Raji (cell line): ENCODE data around the gene CHTF18.

Experiments
- POLR2A ChIP-seq: IDR thresholded peaks from 2 replicates; pipeline ENCODE4 v1.6.1; 2011; ENCODE audit warnings: low read depth, low read length, control low read depth; ENCODE audit not compliant: insufficient read depth

CHTF18 gene

DNA sequence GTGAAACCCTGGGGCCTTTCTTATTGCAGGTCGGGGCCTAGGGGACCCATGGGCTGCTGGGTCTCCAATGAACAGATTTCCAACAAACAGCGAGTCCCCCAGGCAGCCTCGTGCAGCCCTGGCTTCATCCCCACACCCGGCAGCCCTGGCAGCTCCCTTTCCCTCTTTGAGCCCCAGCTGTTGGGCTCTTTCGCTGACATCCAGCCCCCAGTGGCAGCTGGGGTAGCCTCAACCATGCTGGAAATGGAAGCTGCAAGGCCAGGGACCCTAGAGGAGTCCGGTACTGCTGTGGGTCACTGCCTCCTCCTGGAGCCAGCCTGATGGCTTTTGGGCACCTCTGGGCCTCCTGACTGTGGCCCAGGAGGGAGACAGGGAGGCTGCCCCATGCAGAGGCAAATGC lies 6.2 kb upstream of the CHTF18 start:
- no peak for TF ChIP-seq POLR2A

- TF ChIP-seq POLR2A = 0 out of 2 replicates have a peak, but pooled peaks have one; percentile 5
These were observed 5.5 kb upstream of the CHTF18 start for GRCh38 chr16:782766-783403.

DNA sequence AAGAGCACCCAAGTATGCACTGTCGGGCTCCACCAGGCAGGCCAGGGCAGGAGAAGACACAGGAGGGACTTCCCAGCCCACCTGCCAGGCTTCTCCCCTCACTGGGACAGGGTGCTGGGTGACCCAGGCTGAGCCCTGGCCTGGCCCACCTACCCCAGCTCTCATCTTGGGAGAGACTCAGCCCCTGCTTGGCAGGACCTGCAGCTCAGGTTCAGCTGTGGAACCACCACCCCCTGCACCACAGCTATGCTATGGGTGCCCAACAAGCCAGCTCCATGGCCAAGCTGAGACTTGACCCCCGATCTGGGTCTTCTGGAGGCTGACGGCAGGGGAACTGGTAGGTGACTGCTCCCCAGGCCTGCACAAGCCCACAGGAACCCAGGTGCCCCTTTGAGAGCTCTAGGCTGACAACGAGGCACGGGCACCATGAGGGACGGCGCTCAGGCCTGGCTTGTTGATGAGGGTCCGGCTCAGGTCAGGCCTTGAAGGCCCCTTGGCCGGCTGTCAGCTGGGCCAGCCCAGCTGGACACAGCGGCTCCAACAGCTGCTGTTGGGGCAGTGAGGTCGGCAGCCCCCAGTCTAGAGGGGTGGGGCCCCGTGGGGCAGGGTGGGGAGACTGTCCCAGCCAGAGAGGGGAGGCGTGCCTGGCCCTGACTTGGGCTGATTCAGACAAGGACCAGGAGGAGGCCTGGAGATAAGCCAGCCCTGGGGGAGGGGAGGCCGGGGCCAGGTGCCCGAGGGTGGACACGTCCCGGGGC lies 4.8 kb upstream of the CHTF18 start:
- peak; percentile 17; the same call in 1 of the 2 replicates for TF ChIP-seq POLR2A

GRCh38 chr16:784431-784830 lies 4.0 kb upstream of the CHTF18 start:
- no peak for TF ChIP-seq POLR2A

GRCh38 chr16:785563-786535 lies 2.6 kb upstream of the CHTF18 start:
- no peak for TF ChIP-seq POLR2A

GRCh38 chr16:787321-787966 lies 976 bp upstream of the CHTF18 start:
- no peak for TF ChIP-seq POLR2A

GRCh38 chr16:787978-788398 lies 432 bp upstream of the CHTF18 start, which contains the start of gene RPUSD1:
Gene RPUSD1 (minus strand): TSS chr16:788381. CDS start chr16:787737, 644 bp downstream.
- TF ChIP-seq POLR2A = peak; percentile 62

- no peak for TF ChIP-seq POLR2A
These were observed 901 bp downstream of the CHTF18 start for GRCh38 chr16:789191-789850.

DNA sequence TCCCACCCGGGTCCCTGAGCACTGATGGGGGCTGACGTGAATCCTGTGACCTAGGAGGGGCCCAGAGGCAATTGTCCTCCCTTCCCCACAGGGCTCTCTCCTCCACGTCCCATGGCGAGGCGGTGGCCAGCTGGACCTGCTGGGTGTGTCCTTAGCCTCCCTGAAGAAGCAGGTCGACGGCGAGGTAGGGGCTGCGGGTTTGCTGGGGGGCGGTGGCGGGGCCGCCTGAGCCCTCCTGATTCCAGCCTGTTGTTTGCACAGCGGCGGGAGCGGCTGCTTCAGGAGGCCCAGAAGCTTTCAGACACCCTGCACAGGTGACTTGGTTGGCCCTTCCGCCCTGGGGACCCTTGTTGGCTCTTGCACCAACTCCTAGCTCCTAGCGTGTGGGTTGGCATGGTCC lies 1.7 kb downstream of the CHTF18 start:
- no peak for TF ChIP-seq POLR2A

DNA sequence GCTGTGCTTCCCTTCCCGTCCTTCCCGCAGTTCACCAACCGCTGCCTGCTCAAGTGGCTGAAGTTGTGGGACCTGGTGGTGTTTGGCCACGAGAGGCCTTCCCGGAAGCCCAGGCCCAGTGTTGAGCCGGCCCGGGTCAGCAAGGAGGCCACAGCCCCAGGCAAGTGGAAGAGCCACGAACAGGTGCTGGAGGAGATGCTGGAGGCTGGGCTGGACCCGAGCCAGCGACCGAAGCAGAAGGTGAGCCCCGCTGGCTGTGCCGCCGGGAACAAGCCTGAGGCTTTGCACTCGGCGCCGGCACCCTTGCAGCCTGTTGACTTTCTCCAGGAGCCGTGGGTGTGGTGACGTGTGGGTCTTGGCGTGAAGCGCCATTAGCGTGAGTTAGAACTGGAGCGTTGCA lies 2.7 kb downstream of the CHTF18 start:
- no peak for TF ChIP-seq POLR2A

DNA sequence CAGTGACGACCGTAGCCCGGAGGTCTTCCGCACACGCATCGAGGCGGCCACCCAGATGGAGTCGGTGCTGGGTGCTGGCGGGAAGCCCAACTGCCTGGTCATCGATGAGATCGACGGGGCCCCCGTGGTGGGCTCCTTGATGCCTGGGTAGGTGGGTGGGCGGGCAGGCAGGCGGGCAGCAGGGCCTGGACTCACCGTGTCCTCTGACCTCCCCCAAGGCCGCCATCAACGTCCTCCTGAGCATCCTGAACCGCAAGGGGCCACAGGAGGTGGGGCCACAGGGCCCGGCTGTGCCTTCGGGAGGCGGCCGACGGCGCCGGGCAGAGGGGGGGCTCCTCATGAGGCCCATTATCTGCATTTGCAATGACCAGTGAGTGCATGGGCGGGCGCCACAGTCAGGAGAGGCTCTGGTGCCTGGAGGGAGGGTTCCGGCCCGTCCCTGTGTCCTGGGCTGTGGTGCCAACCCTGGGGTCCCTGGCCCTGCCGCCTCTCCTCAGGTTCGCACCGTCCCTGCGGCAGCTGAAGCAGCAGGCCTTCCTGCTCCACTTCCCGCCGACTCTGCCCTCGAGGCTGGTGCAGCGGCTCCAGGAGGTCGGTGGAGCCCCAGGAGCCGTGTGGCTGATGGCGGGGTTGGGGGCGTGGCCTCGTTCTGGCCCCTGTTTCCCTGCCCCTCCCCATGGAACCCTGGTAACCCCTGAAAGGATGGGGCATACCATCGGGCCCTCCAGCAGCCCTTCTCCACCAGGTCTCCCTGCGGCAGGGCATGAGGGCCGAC lies 4.0 kb downstream of the CHTF18 start:
- no peak for TF ChIP-seq POLR2A

DNA sequence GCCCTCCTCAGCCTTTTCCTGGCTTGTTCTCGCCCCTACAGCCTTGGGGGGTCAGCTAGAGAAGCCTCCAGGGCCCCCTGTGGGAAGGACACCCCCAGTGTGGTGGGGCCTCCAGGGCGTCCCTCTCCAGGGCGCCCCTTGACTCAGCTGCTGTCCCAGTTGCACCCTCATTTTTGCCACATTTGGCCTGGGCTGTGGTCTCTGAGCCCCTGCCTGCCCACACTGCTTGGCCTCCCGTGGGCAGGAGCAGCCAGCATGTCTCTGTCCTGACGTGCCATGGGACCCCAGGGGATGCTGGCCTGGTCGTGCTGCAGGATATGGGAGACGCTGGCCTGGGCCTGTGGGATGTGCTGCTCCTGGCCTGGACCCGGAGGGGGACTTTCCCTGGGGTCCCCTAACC lies 5.0 kb downstream of the CHTF18 start:
- no peak for TF ChIP-seq POLR2A

DNA sequence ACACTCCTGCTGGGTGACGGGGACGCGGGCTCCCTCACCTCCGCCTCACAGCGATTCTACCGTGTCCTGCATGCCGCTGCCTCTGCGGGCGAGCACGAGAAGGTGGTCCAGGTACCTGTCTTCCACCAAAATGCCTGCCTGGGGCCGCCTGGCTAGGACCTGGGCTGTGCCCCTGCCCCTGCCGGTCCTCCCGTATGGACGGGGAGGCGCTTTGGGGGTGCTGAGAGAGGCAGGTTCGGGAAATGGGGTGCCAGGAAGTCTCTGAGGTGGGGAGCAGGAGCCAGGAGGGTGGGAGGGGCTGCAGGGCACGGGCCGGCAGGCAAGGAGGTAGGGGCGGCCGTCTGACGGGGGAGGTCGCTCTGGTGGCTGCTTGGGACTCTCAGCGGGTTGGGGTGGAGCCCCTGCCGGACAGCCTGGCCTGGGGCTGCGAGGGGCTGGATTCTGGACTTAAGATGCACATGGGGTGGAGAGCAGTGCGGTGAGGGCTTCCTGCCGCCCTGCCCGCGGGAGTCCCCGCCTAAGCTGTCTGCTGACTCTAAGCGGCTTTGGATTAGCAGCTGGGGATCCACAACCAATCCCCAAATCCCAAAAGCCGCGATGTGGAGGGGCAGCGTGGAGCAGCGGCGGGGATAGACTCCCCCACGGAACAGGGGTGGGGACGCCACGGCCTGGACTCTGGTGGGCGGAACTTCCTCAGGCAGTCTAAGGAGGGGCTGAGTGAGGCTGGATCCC lies 5.8 kb downstream of the CHTF18 start:
- TF ChIP-seq POLR2A = no peak

GRCh38 chr16:794853-795466 lies 6.5 kb downstream of the CHTF18 start:
- no peak for TF ChIP-seq POLR2A
